Measurements from ENCODE around the gene ZFYVE28.
"Not testable (repeated sequence)": the region's sequence is repeated elsewhere in the genome, so short reads cannot be mapped to it uniquely, and the experiment has no call there.

The ZFYVE28 gene

DNA sequence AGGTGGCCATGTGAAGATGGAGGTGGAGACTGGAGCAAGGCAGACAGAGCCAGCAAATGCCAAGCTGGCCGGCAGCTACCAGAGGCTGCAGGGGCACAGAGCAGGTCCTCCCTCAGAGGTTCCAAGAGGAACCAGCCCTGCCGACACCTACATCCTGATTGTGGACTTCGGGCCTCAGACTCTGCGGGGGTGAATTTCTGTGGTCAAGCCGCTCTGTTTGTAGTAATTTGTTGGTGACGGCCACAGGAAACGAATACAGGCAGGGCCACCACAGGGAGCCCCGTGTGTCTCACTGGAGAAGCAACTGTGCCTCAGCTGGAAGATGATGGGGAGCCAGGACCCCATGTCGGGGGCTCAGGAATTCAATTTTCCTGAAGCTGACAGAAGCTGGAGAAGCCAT lies 28.3 kb downstream of the ZFYVE28 start:
- DNase-seq (ENCODE audit: low read depth) = no peak

DNA sequence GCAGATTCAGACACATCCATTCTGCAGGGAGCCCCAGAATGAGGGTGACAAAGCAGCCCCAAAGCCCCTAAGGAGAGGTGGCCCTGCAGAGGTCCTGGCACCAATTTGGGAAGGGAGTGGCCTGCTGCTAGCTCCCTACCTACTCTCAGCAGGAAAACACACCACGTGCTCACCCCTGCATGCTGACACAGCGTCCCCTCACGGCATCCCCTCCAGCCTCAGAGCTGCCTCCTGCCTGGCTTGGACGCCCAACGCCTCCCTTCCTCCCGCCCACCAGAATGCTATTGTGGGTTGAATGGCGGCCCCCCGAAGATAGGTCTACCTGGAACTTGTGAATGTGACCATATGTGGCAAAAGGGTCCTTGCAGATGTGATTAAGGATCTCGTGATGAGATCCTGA lies 28.8 kb downstream of the ZFYVE28 start:
- no peak for DNase-seq (ENCODE audit: low read depth)

DNA sequence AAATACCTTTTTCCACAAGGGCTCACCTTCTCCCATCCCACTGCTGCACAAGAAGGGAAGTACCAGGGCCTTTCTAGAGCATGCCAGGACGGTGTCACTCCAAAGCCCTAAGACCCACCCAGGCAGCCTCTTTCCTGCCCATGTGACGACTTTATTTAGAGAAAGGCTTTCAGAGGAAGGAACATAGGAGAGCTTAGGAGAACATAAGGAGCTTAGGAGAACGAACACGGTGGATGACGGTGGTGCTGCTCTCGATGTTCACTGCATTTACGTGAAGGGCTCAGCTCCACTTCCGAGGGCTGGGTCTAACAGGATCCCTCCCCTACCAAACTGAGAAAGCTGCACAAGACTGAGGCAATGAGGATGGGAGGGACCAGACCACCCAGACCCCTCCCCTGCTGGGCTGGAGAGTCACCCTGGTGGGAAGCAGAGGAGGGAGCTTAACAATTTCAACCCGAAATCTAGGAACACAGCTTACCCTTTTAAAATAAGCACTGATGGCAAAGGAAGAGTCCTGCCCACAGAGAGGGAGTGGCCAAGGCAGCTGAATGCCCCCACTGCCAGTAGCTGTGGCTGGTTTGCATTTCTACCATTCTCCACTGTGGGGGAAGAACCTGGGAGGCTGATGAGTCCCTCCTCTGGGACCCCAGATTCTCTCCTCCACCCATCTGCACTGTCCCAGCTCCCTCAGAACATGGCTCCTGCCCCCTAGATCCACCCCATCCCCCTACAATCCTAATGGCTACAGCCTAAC lies 29.8 kb downstream of the ZFYVE28 start:
- no peak for DNase-seq (ENCODE audit: low read depth)

DNA sequence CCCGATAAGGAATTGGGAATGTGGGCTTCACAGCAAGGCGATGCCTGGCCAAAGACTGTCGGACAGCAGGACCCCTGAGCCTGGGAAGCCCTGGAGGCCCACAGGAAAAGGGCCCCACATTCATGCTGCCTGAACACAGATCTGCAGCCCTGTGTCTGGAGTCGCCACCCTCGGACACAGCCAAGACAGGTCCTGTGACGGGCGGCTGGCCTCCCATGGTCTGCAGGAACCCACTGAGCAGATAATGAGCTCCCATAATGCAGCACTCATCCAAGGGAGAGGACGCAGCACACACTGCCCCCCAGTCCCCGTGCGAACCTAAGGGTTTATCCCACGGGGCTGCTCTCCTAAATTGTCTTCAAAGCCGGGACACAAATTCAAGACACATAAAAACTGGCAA lies 30.6 kb downstream of the ZFYVE28 start:
- DNase-seq (ENCODE audit: low read depth) = no peak

DNA sequence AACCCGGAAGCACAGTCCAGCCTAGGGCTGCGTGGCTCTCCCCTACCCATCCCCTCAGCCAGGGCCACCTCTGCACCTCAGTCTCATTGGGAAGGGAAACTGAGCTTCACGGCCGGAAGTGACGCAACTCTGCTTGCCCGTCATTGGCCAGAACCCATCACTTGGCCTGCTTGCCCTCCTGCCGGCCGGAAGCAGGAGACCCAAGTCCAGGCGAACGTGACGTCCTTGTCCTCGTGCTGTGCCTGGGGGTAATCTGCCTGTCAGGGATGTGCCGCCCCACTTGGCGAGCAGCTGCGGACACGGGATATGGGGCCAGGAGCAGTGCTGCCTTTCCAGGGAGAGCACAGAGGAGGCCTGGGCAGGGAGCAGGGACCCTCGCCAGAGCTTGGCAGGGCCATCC lies 31.2 kb downstream of the ZFYVE28 start:
- DNase-seq (ENCODE audit: low read depth) = no peak

DNA sequence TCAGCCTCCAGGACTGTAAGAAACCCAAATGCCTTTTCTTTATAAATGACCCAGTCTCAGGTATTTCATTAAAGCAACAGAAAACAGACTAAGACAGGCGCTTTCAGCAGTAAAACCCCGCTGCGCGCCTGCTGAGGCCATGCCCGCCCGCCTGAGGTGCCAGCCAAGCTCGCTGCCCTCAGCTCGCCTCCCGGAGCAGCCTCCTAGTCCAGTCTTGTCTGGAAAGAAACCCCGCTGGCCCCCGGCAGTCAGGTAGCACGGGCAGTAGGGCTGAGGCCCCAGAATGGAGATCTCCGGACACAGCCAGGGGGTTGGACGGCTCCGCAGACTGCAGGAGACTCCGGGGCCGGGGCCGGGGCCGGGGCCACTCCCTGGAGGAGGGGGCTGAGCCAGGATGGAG lies 31.7 kb downstream of the ZFYVE28 start:
- DNase-seq (ENCODE audit: low read depth) = no peak

DNA sequence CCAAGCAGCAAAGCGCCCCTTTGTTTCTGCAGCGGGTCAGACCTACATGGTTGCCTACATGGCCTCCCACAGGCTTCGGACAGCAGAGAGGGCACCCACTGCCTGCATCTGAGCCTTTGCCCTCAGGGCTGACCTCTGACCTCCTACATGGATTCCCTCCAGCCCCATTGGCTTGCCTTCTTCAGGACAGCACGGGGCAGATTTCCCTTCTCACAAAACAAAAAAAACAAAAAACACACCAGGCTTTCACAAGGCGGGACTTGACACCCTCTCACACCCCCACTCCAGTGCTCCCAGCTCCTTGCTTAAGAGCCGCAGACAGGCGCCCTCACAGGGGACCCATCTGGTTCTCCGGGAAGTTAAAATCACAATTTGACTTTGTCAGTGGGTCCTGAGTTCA lies 32.9 kb downstream of the ZFYVE28 start:
- no peak for DNase-seq (ENCODE audit: low read depth)

DNA sequence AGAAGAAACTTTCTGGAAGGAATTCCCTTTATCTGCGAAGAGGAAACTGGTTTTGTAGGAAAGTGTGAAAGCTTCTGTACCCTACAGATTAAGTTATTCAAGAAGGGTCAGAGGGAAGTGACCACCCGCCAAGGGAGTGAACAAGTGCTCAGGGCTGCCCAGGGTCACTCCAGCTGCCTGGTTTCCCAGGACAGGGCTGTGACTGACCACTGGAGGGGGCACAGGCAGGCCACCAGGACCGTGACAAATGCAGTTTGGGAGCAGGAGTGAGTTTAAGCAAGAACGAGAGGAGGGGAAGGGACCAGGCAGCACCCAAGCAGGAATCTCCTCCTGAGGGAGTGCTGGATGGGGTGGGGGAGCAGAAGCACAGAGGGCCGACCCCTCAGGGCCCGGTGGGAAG lies 34.2 kb downstream of the ZFYVE28 start:
- DNase-seq (ENCODE audit: low read depth) = no peak

DNA sequence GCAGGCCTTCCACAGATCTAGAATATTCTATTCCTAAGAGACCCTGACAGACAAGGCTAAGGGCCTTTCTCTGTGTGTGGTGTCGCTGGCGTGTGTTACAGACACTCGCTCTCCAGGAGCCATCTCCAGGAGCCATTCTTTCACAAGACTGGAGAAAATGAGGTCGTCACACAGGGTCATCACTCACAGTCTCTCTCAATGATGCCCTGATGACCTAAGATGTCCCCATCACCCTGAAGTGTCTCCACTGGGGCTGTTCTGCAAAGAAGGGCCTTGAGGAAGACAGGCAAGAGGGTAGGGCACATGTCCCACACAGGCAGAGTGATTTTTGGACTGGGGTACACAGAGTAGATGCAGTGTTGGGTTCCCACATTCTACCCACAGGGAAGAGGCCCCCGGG lies 34.7 kb downstream of the ZFYVE28 start:
- no peak for DNase-seq (ENCODE audit: low read depth)

DNA sequence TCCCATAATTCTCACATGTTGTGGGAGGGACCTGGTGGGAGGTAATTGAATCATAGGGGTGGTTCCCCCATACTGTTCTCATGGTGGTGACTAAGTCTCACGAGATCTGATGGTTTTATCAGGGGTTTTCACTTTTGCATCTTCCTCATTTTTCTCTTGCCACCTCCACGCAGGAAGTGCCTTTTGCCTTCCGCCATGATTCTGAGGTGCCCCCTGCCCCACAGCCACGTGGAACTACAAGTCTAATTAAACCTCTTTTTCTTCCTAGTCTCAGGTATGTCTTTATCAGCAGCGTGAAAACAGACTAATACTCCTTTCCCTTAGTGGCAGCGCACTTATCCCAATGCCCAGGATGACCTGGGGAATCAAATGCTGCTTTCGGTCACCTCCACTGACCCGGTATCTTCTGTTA lies 35.2 kb downstream of the ZFYVE28 start:
- not testable (repeated sequence) for DNase-seq (ENCODE audit: low read depth)

DNA sequence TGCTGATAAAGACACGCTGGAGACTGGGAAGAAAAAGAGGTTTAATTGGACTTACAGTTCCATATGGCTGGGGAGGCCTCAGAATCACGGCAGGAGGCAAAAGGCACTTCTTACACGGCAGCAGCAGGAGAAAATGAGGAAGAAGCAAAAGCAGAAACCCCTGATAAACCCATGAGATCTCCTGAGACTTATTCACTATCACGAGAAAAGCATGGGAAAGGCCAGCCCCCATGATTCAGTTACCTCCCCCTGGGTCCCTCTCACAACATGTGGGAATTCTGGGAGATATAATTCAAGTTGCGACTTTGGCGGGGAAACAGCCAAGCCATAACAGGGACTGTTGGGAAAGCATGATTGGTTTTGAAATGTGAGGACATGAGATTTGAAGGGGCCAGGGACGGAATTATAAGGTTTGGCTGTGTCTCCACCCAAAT lies 35.7 kb downstream of the ZFYVE28 start:
- DNase-seq (ENCODE audit: low read depth) = not testable (repeated sequence)

DNA sequence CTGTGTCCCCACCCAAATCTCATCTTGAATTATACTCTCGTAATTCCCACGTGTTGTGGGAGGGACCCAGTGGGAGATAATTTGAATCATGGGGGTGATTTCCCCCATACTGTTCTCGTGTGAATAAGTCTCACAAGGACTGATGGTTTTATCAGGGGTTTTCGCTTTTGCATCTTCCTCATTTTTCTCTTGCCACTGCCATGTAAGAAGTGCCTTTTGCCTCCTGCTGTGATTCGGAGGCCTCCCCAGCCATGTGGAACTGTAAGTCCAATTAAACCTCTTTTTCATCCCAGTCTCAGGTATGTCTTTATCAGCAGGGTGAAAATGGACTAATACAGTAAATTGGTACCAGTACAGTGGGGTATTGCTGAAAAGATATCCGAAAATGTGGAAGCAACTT lies 37.9 kb downstream of the ZFYVE28 start:
- not testable (repeated sequence) for DNase-seq (ENCODE audit: low read depth)

DNA sequence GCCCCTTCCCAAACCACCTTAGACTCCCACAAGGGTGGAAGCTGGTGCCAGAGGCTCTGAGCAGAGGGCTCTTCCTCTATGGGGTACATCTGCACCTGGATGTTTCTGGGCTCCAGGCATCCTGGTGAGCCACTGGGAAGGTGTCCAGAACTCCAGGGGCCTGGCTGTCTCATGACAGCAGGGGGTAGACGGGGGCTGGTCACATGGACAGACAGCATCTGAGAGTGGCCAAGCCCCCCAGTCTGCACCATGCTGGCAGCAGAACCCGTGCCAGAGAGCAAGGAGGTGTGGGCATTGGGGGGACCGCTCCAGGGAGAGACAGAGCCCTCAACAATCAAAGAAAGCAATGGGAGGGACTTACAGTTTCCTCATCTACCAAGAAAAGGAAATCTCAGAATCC lies 39.5 kb downstream of the ZFYVE28 start:
- DNase-seq (ENCODE audit: low read depth) = no peak

DNA sequence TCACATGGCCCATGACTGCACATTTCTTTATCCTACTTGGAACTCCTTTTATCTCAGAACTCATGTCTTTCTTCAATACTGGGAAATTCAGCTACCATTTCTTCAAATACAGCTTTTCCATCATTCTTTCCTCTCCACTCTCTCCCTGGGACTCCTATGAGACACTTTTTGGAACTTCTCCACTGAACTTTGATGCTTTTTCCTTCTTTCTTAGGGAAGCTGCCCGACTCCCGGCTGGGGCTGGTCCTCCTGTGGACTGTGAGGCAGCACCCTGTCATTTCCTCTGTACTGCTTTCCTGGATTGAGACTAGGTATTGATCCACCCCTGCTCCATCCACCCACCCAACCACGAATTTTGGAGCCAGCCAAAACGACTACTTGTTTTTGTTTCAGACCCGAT lies 40.0 kb downstream of the ZFYVE28 start:
- DNase-seq (ENCODE audit: low read depth) = no peak

DNA sequence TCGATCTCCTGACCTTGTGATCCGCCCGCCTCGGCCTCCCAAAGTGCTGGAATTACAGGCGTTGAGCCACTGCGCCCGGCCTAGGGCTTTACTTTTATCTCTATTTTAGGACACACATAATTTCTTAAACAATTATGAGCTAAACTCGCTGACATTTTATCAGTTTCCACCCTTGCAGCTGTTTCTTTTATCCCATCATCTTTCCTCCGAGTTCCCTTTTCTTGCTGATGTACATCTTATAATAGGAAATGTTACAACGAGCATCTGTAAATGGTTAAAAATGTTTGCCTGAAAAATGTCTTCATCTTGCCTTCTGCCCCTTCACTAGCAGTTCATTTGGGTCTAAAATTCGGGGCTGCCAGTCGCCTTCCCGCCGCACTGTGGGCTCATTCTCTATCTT lies 41.2 kb downstream of the ZFYVE28 start:
- DNase-seq (ENCODE audit: low read depth) = no peak

DNA sequence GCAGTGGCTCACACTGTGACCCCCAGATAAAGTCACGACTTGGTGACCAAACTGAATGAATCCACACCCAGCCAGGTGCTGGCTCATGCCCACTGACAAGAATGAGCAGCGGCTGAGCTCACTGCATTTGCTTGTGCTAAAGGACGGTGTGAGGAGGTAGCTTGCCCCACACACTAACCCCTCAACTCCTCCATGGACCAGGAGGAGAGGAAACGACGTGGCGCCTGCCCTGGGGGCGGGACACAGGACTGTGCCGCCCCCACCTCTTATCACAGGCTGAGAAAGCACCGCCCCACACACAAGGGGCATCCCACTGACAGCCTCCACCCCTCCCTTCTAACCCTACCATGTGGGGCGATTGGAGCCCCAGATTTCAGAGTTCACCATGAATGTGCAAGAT lies 43.0 kb downstream of the ZFYVE28 start:
- no peak for DNase-seq (ENCODE audit: low read depth)

DNA sequence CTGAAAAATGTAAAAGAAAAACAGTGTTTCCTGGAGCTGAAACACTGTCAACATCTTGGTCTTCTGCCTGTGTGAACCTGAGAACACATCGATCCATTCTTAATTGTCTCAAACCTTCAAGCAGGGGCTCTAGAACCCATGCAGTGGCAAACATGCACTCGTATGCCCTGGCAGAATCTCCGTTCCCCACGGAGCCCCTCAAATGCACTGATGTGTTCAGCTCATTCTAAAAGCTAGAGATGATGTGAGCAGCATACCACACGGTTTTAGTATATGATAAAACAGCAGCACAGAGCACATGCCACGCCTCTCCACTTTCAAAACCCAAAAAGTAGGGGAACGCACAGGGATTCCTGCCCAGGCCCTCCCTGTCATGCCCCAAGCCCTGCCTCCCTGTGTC lies 44.9 kb downstream of the ZFYVE28 start:
- DNase-seq (ENCODE audit: low read depth) = no peak

DNA sequence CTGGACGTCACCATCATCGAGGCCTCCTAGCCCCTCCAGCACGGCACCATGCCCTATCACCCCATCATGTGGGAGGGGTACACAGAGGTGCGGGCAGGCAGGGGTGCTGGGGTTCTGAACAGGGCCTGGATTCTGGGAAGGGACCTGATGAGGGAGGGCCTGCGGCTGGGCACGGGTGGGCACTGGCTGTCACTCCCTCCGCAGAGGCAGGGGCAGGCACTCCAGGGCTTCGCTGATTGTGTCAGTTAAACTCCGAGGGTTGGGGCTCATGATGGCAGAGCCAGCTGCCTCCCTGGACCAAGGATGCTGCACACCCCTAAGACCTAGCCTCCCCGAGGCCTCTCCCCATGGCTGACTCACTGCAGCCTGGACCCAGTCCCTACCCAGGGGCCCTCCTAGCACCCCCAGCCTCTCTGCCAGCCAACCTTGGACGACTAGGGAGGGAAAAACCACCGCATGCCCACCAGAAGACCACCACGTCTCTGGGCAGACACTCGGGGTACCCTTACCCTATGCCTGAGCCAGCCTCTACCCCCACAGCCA lies 45.9 kb downstream of the ZFYVE28 start:
- DNase-seq (ENCODE audit: low read depth) = no peak

DNA sequence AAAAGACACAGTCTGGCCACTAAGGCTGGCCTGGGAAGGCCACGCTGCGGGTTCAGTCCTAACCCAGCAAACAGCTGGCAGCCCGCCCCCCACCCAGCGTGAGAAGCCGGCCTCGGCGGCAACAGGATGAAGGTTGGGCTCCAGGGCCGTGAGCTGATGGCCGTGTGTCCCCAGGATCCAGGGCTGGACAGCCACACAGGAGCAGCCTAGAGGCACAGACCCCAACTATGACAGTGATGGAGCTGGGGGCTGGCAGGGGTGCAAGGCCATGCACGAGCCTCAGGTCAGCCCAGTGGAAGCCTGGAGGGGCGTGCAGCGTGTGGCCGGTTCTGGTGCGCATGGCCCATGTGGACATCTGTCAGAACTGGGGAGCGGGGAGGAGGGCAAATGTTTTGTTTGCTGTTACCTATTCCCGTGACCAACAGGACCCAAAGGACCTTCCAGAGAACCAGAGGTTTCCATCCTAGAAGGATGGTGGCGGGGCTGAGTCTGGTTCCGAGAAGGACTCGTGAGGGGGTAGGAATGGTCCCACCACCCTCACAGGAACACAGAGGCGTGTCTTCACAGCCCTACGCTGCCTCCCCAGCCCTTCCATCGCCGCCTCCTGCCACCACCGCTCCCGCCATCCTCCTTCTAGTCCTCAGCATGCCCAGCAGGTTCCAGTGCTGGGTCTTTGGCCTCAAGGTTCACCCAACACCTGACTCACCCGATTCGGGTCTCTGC lies 46.5 kb downstream of the ZFYVE28 start:
- no peak for DNase-seq (ENCODE audit: low read depth)

DNA sequence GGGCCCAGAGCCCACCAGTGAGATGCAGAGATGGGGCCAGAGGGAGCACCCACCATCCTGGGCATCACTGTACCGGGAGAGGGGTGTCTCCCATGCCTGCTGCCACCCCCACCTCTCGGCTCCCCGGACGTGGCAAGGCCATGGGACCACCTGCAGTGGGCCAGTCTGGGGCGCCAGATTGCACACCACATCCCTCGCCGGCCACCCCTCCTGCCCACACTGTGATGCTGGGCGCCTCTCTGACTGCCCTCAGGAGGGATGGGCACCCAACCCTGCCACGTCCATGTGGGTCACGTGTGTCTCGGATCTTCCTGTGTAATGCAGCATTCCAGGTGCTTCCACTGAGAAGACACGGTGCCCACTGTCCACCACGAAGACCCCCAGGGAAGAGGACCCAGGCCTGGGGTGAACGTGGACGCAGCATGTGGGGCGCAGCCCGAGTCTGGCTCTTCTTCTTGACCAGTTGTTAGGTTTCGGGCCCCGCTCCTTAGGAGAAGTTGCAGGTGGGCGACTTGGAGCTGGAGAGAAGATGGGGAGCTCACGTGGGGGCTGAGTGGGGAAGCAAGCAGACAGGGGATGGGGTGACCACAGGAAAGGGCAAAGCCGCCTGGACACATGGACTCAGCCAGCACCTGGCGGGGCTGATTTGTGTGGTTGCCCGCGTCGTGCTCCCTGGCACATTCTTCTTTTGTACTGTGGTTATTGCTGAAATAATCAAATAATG lies 47.7 kb downstream of the ZFYVE28 start:
- no peak for DNase-seq (ENCODE audit: low read depth)

DNA sequence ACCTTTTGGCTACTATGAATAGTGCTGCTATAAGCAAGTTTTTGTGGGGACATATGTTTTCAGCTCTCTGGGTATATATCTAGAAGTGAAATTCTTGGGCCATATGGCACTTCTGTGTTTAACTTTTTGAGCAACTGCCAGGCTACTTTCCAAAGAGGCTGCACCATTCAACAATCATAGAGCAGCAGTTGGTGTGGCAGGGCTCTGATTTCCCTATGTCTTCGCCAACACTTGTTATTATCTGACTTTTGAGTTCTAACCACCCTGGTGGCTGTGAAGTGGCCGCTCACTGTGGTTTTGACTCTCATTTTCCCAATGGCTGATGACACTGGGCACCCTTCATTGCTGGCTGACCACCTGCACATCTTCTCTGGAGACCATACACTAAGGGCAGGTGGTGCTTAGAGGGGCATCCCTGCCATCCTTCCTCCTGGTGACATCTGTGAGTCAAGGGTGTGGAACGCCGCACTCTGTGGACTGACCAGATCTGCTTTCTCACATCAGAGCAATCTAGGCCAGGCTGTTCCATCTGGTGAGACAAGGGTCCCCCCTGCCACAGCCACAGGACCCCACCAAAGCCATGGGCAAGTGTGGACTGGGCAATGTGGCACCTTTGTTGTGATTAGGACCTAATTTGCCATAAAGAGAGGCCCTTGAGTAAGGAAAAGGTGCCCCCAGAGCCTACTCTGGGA lies 49.6 kb downstream of the ZFYVE28 start:
- no peak for DNase-seq (ENCODE audit: low read depth)

DNA sequence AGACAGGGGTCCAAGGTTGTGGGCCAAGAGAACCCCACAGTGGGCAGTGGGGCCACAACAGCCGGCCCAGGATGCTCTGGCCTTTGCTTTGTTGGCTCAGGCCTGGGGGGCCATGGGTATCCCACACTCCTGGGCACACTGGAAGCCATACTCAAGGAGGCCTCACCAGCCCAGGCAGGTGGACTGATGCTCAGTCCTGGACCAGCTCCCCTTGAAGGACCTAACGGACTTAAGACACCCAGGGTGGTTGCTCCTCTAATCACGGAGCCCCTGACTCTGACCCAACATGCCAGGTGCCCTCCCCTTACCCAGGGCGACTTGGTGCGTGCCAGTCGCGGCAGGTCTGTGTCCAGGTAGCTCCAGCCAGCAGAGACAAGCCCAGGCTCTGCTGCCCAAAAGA lies 50.8 kb downstream of the ZFYVE28 start:
- no peak for DNase-seq (ENCODE audit: low read depth)
